OCI-LY7 (cell line): ENCODE measurements around the gene ADCY9. TPM values are rescaled to one million over a fixed set of nuclear protein-coding genes. Genes with fewer than 3 reads are reported as not detected.
"Not testable (repeated sequence)": the region's sequence is repeated elsewhere in the genome, so short reads cannot be mapped to it uniquely, and the experiment has no call there.

Experiments used
- BruUV-seq: library from RNA; stranded (reverse); fragments of 400-500 nt; replicated peaks from 2 replicates; lab custom pipeline; 2021; lab: Mats Ljungman, UMichigan
- CTCF ChIA-PET: fragments of 300-600 bp; sonication (Branson Sonifier 250); formaldehyde crosslinking; loops from one replicate; lab custom pipeline; 2022; ENCODE audit warnings: antibody characterized with exemption; ENCODE audit not compliant: unreplicated experiment; lab: Charles Lee
- POLR2A ChIA-PET: fragments of 300-600 bp; sonication (Branson Sonifier 250); formaldehyde crosslinking; loops from one replicate; lab custom pipeline; 2022; ENCODE audit warnings: antibody characterized with exemption; lab: Charles Lee
- DNase-seq: peaks from one replicate; pipeline ENCODE4 v3.0.0-alpha.2; 2015; ENCODE audit warnings: low spot score
- H2AFZ ChIP-seq: fragments of 200-600 bp; sonication (generic), shearing (Covaris generic); 2 replicates; pipeline ENCODE4 v1.6.1; 2014; ENCODE audit warnings: mild to moderate bottlenecking, antibody characterized with exemption, low read length, moderate library complexity
- H3K27ac ChIP-seq: fragments of 200-600 bp; sonication (generic); 2 replicates; pipeline ENCODE4 v1.5.1; 2014; ENCODE audit warnings: mixed run types, low read depth, mild to moderate bottlenecking, moderate library complexity, low read length, inconsistent platforms; ENCODE audit not compliant: poor library complexity, severe bottlenecking
- H3K36me3 ChIP-seq: fragments of 200-600 bp; sonication (generic); 2 replicates; pipeline ENCODE4 v1.6.1; 2014; ENCODE audit warnings: mild to moderate bottlenecking, antibody characterized with exemption, low read length, moderate library complexity, mixed read lengths; ENCODE audit not compliant: insufficient read depth
- H3K4me1 ChIP-seq: fragments of 200-600 bp; sonication (generic); 2 replicates; pipeline ENCODE4 v1.5.1; 2014; ENCODE audit warnings: mild to moderate bottlenecking, low read length; ENCODE audit not compliant: insufficient read depth, poor library complexity, severe bottlenecking
- H3K4me2 ChIP-seq: fragments of 200-600 bp; sonication (generic); 2 replicates; pipeline ENCODE4 v1.6.1; 2014; ENCODE audit warnings: mild to moderate bottlenecking, low read length
- H3K4me3 ChIP-seq: fragments of 200-600 bp; sonication (generic); 2 replicates; pipeline ENCODE4 v1.5.1; 2014; ENCODE audit warnings: mild to moderate bottlenecking, low read depth, low read length; ENCODE audit not compliant: poor library complexity, severe bottlenecking
- H3K79me2 ChIP-seq: fragments of 200-600 bp; sonication (generic); 2 replicates; pipeline ENCODE4 v1.6.1; 2016; ENCODE audit warnings: low read depth, mild to moderate bottlenecking, low read length, moderate library complexity, mixed read lengths; ENCODE audit not compliant: insufficient read depth
- H3K9me2 ChIP-seq: fragments of 200-600 bp; sonication (generic); 2 replicates; pipeline ENCODE4 v1.6.1; 2016; ENCODE audit warnings: mild to moderate bottlenecking, low read length, mixed read lengths; ENCODE audit not compliant: insufficient read depth
- H3K9me3 ChIP-seq: fragments of 200-600 bp; sonication (generic); 2 replicates; pipeline ENCODE4 v1.6.1; 2014; ENCODE audit warnings: mild to moderate bottlenecking, mixed run types, low read length, mixed read lengths
- H4K20me1 ChIP-seq: fragments of 200-600 bp; sonication (generic); 2 replicates; pipeline ENCODE4 v1.6.1; 2014; ENCODE audit warnings: mild to moderate bottlenecking, antibody characterized with exemption, low read length, moderate library complexity, mixed read lengths; ENCODE audit not compliant: insufficient read depth
- CTCF ChIP-seq: fragments of 200-600 bp; sonication (generic); conservative IDR thresholded peaks from 2 replicates; pipeline ENCODE4 v1.5.1; 2014; ENCODE audit warnings: mild to moderate bottlenecking, antibody characterized with exemption, low read length, moderate library complexity, mixed read lengths
- EZH2phosphoT487 ChIP-seq: fragments of 200-600 bp; sonication (generic); IDR thresholded peaks from 2 replicates; pipeline ENCODE4 v1.6.1; 2018; ENCODE audit warnings: low read depth, borderline replicate concordance, mild to moderate bottlenecking, mixed run types, antibody characterized with exemption, low read length, moderate library complexity, mixed read lengths
- intact Hi-C: fragments of 100-400 bp; cut with micrococcal nuclease; formaldehyde crosslinking; loops from one replicate; pipeline ENCODE4 v1.10.0; 2022; ENCODE audit not compliant: unreplicated experiment
- total RNA-seq, 2 experiments: library from RNA; depleted of rRNA in 1 of 2; stranded (reverse); fragments of >200 nt in 1 of 2; shearing (Covaris generic) in 1 of 2; gene quantifications; 2 replicates each; pipeline ENCODE4 v1.2.3, GENCODE V29; 2014 to 2022

Gene ADCY9
- total RNA-seq, 2 experiments from 2014 or later: 0.22 to 0.34 TPM

- no peak overlapping the region for H3K4me2 ChIP-seq
- intact Hi-C loops: no loop called here
- CTCF ChIA-PET: no interaction called here
- no peaks in the 10 kb centered on the region for H3K9me3 ChIP-seq
- no peak overlapping the region for H2AFZ ChIP-seq
- H3K27ac ChIP-seq: no peak overlapping the region
- no peaks in the 10 kb centered on the region for H4K20me1 ChIP-seq
- no peak for DNase-seq
- H3K4me3 ChIP-seq: no peak overlapping the region
- no peaks in the 10 kb centered on the region for H3K9me2 ChIP-seq
- no TSS peak for BruUV-seq
- TF ChIP-seq EZH2phosphoT487: no peak
- TF ChIP-seq CTCF: no peak
- no peaks in the 10 kb centered on the region for H3K4me1 ChIP-seq
- H3K79me2 ChIP-seq: no peaks in the 10 kb centered on the region
- no peaks in the 10 kb centered on the region for H3K36me3 ChIP-seq
- POLR2A ChIA-PET: no interaction called here
These were observed 73.7 kb downstream of the ADCY9 start for GRCh38 chr16:4042581-4042980.

GRCh38 chr16:4038448-4038847 is 77.8 kb downstream of the ADCY9 start:
- no peaks in the 10 kb centered on the region for H3K9me3 ChIP-seq
- H3K79me2 ChIP-seq: no peaks in the 10 kb centered on the region
- H2AFZ ChIP-seq: no peak overlapping the region
- intact Hi-C loops: no loop called here
- TF ChIP-seq CTCF: no peak
- TF ChIP-seq EZH2phosphoT487: no peak
- H3K9me2 ChIP-seq: no peaks in the 10 kb centered on the region
- no peak overlapping the region for H3K4me2 ChIP-seq
- ChIA-PET CTCF (no interaction called here), POLR2A (no interaction called here)
- H4K20me1 ChIP-seq: no peaks in the 10 kb centered on the region
- H3K27ac ChIP-seq: no peak overlapping the region
- no peak for DNase-seq
- no peaks in the 10 kb centered on the region for H3K36me3 ChIP-seq
- no peak overlapping the region for H3K4me3 ChIP-seq
- no peaks in the 10 kb centered on the region for H3K4me1 ChIP-seq
- BruUV-seq: no TSS peak

- intact Hi-C loops, H3K9me3 ChIP-seq, H3K9me2 ChIP-seq, BruUV-seq, H3K79me2 ChIP-seq, H3K4me3 ChIP-seq, H3K36me3 ChIP-seq, H3K4me1 ChIP-seq, H4K20me1 ChIP-seq, H3K4me2 ChIP-seq, H3K27ac ChIP-seq, H2AFZ ChIP-seq, CTCF ChIA-PET, DNase-seq: not testable (repeated sequence)
- POLR2A ChIA-PET: interaction anchor here (0.7 kb wide), 2 partner anchors 20 to 1860 kb away, joined by 5 to 7 read pairs; no protein-coding TSS in a partner anchor
These were observed 79.3 kb downstream of the ADCY9 start for GRCh38 chr16:4036952-4037351.
